Fibroblast of the aortic adventitia (primary cell): Measurements from ENCODE around the gene PPM1M. TPM values are rescaled to one million over a fixed set of nuclear protein-coding genes. Genes with fewer than 3 reads are reported as not detected.
A peak's percentile ranks its signal among the peaks of the same experiment; 100 is the strongest.

Experiments used
- DNase-seq: peaks from one replicate; pipeline ENCODE4 v3.0.0-alpha.2; 2010; ENCODE audit warnings: low read depth
- H3K4me3 ChIP-seq: 2 replicates; pipeline ENCODE4 v1.5.1; 2011; ENCODE audit warnings: low read depth, mild to moderate bottlenecking, control low read depth, low read length, moderate library complexity
- total RNA-seq: library from RNA; depleted of rRNA; stranded (reverse); fragments of >200 nt; gene quantifications from 2 replicates; pipeline ENCODE4 v1.2.3, GENCODE V29; 2012; ENCODE audit warnings: low replicate concordance
- TF ChIP-seq, protein P1 (sequence below): IDR thresholded peaks from 2 replicates; pipeline ENCODE4 v1.5.1; 2011; ENCODE audit warnings: mild to moderate bottlenecking, low read length, control low read depth, inconsistent platforms; ENCODE audit not compliant: insufficient read depth

Gene PPM1M, protein sequence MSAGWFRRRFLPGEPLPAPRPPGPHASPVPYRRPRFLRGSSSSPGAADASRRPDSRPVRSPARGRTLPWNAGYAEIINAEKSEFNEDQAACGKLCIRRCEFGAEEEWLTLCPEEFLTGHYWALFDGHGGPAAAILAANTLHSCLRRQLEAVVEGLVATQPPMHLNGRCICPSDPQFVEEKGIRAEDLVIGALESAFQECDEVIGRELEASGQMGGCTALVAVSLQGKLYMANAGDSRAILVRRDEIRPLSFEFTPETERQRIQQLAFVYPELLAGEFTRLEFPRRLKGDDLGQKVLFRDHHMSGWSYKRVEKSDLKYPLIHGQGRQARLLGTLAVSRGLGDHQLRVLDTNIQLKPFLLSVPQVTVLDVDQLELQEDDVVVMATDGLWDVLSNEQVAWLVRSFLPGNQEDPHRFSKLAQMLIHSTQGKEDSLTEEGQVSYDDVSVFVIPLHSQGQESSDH
- total RNA-seq = 27.4 and 42.4 TPM in 2 replicates

DNA sequence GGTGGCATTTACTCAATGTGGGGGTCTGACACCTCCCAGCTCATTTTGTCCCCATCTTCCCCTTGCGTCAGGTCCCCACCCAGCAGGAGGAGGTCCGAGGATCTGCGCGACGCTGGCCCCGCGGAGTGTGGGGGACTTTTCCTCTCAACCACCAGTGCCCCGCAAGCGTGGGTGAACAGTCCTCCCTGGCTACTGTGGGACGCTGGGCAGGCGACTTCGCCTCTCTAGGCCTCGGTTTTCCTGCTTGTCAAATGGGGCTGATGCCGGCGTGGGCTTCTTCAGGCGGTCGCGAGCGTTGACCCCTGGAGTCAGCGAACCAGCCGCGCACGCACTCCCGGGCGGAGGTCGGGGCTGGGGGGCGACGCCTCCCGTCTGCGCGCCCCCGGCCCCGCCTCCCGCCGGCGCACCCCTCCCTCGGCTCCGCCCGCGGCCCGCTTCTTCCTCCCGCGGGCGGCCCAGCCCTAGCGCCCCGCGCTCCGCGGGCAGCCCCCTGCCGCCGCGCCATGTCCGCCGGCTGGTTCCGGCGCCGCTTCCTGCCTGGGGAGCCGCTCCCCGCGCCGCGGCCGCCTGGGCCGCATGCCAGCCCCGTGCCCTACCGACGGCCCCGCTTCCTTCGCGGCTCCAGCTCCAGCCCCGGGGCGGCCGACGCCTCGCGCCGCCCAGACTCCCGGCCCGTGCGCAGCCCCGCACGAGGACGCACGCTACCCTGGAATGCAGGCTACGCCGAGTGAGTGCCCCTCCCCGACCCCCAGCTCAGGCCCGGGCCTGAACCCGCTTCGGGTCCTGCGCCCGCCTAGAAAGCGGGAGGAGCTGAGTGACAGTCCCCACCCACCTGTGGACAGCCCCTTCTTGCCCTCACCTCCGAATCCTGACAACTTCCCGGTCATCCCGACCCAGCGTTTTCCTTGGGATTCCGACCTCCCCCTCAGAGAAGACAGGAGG, at the start of gene PPM1M:
PPM1M (plus strand) TSS at position 438 of the 942 bp plus-strand sequence; CDS start at position 504, 66 bp downstream.
- DNase-seq = peak; percentile 40
- peak within 1 kb of the TSS; percentile 73 for H3K4me3 ChIP-seq
- TF ChIP-seq, protein P1, sequence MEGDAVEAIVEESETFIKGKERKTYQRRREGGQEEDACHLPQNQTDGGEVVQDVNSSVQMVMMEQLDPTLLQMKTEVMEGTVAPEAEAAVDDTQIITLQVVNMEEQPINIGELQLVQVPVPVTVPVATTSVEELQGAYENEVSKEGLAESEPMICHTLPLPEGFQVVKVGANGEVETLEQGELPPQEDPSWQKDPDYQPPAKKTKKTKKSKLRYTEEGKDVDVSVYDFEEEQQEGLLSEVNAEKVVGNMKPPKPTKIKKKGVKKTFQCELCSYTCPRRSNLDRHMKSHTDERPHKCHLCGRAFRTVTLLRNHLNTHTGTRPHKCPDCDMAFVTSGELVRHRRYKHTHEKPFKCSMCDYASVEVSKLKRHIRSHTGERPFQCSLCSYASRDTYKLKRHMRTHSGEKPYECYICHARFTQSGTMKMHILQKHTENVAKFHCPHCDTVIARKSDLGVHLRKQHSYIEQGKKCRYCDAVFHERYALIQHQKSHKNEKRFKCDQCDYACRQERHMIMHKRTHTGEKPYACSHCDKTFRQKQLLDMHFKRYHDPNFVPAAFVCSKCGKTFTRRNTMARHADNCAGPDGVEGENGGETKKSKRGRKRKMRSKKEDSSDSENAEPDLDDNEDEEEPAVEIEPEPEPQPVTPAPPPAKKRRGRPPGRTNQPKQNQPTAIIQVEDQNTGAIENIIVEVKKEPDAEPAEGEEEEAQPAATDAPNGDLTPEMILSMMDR = no peak

DNA sequence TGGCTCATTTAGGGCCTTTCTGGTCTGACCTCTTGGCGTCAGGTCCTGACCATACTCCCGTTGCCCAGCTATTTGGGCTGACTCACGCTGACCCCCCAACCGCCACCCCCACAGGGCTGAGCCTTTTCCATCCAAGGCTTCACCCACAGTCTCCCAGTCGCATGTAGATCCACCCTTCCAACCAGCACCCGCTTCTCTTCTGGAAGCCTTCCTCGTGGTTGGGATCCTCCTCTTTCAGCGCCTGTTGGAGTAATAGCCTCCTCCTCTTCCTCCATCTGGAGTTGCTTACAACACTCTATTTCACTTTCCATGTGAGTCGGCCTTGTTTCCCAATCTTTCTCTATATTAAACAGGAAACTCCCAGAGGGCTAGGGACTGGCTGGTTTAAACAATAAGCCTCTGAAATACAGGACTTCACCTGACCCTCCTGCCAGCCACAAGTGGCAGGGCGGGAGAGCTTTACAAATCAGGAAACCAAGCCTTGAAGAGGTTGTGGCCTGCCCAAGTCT, 49.7 kb upstream of the PPM1M start:
- TF ChIP-seq, protein P1 = no peak
- no peak overlapping the region for H3K4me3 ChIP-seq
- peak; percentile 74 for DNase-seq

DNA sequence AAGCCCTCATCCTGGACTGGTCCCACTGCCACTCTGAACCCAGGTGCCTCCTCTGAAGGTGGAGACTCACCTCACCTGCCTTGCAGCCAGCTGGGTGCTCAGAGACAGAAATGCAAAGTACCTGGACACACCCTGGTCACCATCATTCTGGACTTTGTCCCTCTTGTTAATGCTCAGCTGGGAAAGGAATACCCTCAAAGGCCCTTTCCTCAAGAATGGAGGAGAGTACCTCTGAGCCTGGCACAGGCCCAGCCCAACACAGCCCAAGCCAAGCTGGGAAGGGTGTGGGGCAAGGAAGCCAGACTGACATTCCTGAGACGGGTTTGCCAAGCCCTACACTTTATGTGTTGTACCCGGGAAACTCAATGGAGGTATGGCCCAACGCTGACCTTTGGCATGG, 48.6 kb upstream of the PPM1M start:
- H3K4me3 ChIP-seq = no peak overlapping the region
- TF ChIP-seq, protein P1 = no peak
- no peak for DNase-seq

DNA sequence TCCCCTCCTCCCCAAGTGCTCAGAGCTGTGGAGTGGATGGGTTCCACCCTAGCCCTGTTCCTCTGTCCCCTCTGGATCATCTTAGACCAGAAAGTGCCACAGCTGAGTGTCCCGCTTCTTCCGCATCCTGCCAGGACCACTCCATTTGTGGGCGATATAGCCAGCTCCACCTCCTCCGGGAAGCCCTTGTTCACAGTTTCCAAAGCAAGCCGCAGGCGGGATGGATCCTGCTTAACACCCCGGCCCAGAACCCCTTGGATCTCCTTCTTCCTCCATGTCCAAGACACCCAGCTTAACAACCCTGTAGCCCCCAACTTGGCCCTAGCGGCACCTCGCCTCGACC, 48.1 kb upstream of the PPM1M start:
- TF ChIP-seq, protein P1 = no peak
- peak overlapping the region; percentile 86 for H3K4me3 ChIP-seq
- DNase-seq = no peak

DNA sequence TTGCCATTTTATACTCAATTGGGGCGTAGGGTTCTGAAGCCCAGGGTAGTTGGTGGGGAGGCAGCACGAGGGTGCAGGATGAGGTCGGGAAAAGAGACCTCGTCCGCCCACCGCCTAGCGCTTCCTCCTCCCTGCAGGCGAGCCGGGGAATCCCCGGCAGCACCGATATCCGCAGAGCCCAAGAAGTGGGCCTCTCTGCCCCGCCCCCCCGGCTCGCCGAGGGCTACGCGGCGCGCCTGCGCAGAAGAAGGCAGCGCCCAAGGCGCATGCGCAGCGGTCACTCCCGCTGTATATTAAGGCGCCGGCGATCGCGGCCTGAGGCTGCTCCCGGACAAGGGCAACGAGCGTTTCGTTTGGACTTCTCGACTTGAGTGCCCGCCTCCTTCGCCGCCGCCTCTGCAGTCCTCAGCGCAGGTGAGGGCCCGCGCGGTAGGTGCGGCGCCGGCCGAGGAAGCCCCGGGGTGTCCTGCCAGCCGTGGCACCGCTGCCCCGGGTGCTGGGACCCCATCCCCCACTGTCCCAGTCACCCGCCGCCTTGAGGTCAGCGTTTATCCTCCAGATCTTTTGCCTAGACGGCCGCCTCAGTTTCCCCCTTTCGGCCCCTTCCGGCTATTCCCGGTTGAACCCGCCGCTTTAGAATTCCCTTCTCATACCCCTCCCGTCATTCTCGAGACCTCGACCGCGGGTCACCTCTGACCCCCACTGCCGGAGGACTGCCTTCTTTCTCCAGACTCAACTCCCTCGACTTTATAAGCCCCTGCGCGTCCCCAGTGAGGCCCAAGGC, 47.5 kb upstream of the PPM1M start, which contains the start of gene ALAS1:
ALAS1 (plus strand) TSS at position 319 of the 784 bp plus-strand sequence. CDS start 1,082 bp downstream, outside the sequence.
- TF ChIP-seq, protein P1 = no peak
- DNase-seq = peak; percentile 81
- peak within 1 kb of the TSS; percentile 86 for H3K4me3 ChIP-seq
